Activated CD4-positive, alpha-beta memory T cell treated with anti-CD3 and anti-CD28 coated beads, Interleukin-2, amount 10 ng/mL, durations not matched to agents 7 days and 5 days (primary cell): ENCODE measurements around the gene C4orf33. TPM values are rescaled to one million over a fixed set of nuclear protein-coding genes. Genes with fewer than 3 reads are reported as not detected.
"Not testable (repeated sequence)": the region's sequence is repeated elsewhere in the genome, so short reads cannot be mapped to it uniquely, and the experiment has no call there.

Experiments
- CTCF ChIA-PET: fragments of 350-600 bp; sonication (Branson Sonifier 250); formaldehyde crosslinking; loops from one replicate; lab custom pipeline; 2021; ENCODE audit warnings: antibody characterized with exemption, inconsistent platforms; lab: Charles Lee
- POLR2A ChIA-PET: fragments of 350-600 bp; sonication (Branson Sonifier 250); formaldehyde crosslinking; loops from one replicate; lab custom pipeline; 2021; ENCODE audit warnings: antibody characterized with exemption; lab: Charles Lee
- DNase-seq: peaks from one replicate; pipeline ENCODE4 v3.0.0-alpha.2; 2020
- H3K27ac Mint-ChIP-seq: one replicate; pipeline ENCODE4 v1.8.0; 2021; ENCODE audit warnings: mild to moderate bottlenecking, mixed read lengths
- H3K27me3 Mint-ChIP-seq: one replicate; pipeline ENCODE4 v1.8.0; 2021; ENCODE audit warnings: mixed read lengths
- H3K36me3 Mint-ChIP-seq: one replicate; pipeline ENCODE4 v1.8.0; 2021; ENCODE audit warnings: low read depth, mixed read lengths
- H3K4me1 Mint-ChIP-seq: one replicate; pipeline ENCODE4 v1.8.0; 2021; ENCODE audit warnings: mixed read lengths
- H3K4me3 Mint-ChIP-seq: one replicate; pipeline ENCODE4 v1.8.0; 2021; ENCODE audit warnings: mild to moderate bottlenecking, mixed read lengths
- H3K9me3 Mint-ChIP-seq: one replicate; pipeline ENCODE4 v1.8.0; 2021; ENCODE audit warnings: mixed read lengths
- total RNA-seq, 2 experiments: library from RNA; stranded (reverse); gene quantifications; one replicate each; pipeline ENCODE4 v1.2.3, GENCODE V29; 2021

C4orf33 gene
- total RNA-seq, 2 experiments from 2014 or later, result 26.2 to 27.2 TPM

DNA sequence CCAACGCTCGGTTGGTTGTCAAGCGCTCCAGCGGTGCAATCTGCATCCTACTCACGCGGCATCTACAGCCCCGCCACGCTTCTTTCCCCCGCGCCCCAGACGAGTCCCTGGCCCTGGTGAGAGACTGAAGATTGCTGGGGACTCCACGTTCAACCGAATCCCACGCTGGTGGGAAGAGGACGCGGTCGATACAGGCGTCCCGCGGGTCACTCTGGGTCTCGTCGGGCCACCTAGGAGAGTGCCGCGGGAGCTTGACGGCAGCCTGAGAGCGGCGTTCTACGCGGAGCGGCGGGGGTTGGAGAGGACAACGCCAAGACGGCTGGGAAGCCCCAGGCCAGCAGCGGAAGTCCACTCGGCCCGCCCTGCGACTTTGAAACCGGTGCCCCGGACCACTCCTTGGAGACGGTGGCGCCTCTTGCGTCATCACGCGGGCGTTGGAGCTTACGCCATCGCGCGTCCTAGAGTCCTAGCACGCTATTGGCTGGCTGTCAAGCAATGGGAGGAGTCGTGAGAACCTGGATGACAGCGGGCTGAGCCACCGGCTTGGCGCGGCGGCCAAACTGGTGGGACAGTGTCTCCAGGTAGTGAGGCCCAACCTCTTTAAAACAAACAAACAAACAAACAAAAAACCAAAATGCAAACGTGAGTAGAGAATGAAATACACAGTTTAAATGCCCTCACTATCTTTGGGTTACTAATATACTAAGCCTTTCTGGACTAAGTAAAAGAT, 2.6 kb upstream of the C4orf33 start, which contains the start of gene SCLT1:
SCLT1 (minus strand) TSS at position 349 of the 730 bp plus-strand sequence. CDS start 436 bp downstream, outside the sequence.
- ChIA-PET POLR2A (interaction anchor here (0.8 to 7.7 kb wide), 26 partner anchors 8 to 1212 kb away, joined by 3 to 140 read pairs (median 4); partner anchors contain the start of genes ABHD18, JADE1, MFSD8 and PGRMC2), CTCF (interaction anchor here (1.0 to 2.2 kb wide), 5 partner anchors 17 to 311 kb away, joined by 3 to 16 read pairs (median 4); no protein-coding TSS in a partner anchor)
- no peaks in the 10 kb centered on the region for H3K27me3 Mint-ChIP-seq
- H3K4me3 Mint-ChIP-seq, result no peak within 1 kb of the TSS
- peaks cover 25% of the 10 kb centered on the region for H3K36me3 Mint-ChIP-seq
- peaks cover 52% of the 10 kb centered on the region for H3K4me1 Mint-ChIP-seq
- H3K9me3 Mint-ChIP-seq, result no peaks in the 10 kb centered on the region
- peak; percentile 98 for DNase-seq
- no peak within 1 kb of the TSS for H3K27ac Mint-ChIP-seq

DNA sequence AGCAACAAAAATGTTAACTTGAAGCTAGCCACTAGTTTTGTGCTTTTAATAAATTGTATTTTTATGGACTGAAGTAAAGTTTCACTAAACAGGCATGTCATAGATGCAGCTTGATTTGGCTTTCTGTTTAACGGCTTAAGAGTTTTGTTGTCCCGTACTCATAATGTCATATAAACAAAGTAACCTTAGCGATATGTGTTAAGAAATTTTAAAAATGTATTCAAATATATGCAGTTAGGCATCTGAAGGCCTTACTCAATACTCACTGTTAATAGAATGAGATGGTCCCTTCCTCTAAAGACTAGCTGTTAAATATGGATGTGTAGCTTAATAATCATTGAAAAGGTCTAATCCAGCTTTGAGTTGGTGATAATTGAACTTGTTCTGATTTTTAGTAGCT, 1.6 kb upstream of the C4orf33 start:
- Mint-ChIP-seq H3K9me3 (no peaks in the 10 kb centered on the region), H3K4me1 (peaks cover 46% of the 10 kb centered on the region), H3K4me3 (no peak overlapping the region), H3K27ac (no peak overlapping the region), H3K27me3 (no peaks in the 10 kb centered on the region), H3K36me3 (peaks cover 19% of the 10 kb centered on the region)
- ChIA-PET POLR2A (interaction anchor here (0.7 to 7.7 kb wide), 13 partner anchors 9 to 1213 kb away, joined by 3 to 140 read pairs (median 8); partner anchors contain the start of genes ABHD18, JADE1, MFSD8 and PGRMC2), CTCF (interaction anchor here (1.0 to 2.2 kb wide), 4 partner anchors 16 to 312 kb away, joined by 3 to 16 read pairs (median 4); no protein-coding TSS in a partner anchor)
- no peak for DNase-seq

DNA sequence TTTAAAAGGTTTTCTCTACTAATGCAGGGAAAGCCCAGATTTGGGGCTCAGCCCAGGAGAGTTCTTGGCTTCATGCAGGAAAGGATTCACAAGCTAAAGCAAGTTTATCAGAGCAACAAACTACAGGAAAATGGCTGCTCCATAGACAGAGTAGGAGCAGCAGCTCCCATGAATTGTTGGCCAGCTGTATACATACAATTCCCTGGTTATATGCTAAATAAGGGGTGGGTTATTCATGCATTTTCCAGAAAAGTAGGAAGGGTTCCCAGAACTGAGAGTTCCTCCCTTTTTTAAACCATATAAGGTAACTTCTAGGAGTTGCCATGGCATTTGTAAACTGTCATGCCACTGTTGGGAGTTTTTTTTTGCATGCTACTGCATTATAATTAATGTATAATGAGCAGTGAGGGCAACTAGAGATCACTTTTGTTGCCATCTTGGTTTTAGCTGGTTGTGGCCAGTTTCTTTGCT, 2.6 kb downstream of the C4orf33 start:
- Mint-ChIP-seq H3K27ac (no peak overlapping the region), H3K4me3 (no peak overlapping the region), H3K9me3 (no peaks in the 10 kb centered on the region), H3K27me3 (no peaks in the 10 kb centered on the region), H3K4me1 (peaks cover 41% of the 10 kb centered on the region), H3K36me3 (peaks cover 22% of the 10 kb centered on the region)
- DNase-seq, result no peak
- ChIA-PET CTCF (interaction anchor here (1.0 kb wide), 1 partner anchor 286 kb away, joined by 4 read pairs; no protein-coding TSS in a partner anchor), POLR2A (interaction anchor here (1.1 kb wide), 1 partner anchor 12 kb away, joined by 3 read pairs; no protein-coding TSS in a partner anchor)

DNA sequence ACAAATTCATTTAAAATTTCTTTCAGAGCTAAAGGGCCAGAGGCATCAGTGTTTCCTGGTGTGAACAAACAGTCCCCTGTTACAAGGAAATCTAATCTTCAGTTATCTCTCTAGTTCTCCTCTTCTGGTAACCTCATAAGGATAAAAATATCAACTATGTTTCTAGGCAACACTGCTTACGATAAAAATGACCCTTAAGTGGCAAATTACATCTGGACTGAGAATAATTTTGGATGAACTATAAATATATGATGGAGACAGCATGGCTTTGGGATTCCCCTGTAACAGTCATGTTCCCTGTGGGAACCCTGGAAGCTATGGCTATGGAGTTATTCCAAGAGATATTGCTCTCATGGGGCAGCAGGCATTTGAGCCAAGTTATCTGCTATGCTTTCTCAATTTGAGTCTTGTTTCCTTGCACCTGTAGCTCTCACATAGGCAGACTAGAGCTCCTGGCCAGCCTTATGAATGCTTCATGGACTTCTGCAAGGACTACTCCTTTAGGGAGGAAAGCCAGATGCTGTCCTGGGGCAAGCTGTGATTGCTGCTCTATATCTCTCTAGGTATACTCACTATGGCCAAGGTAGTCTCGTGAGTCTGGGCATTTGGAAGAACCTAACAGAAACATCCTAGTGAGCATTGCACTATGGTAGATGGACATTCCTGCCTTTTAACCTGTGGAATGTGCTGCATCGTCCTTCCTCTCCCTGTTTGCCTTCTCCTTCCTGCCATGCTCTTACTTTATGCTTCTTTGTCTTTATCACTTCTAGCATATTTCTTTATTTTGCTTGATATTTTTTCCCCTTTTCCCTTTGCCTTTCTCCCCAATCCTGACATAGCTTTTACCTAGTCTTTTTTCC, 14.2 kb downstream of the C4orf33 start:
- Mint-ChIP-seq H3K9me3 (no peaks in the 10 kb centered on the region), H3K36me3 (peaks cover 23% of the 10 kb centered on the region), H3K4me1 (no peaks in the 10 kb centered on the region), H3K4me3 (no peak overlapping the region), H3K27ac (no peak overlapping the region), H3K27me3 (no peaks in the 10 kb centered on the region)
- POLR2A ChIA-PET, result interaction anchor here (1.2 kb wide), 1 partner anchor 12 kb away, joined by 3 read pairs; no protein-coding TSS in a partner anchor
- no peak for DNase-seq
- CTCF ChIA-PET, result interaction anchor here (1.1 kb wide), 1 partner anchor 16 kb away, joined by 4 read pairs; the partner anchor contains the start of gene SCLT1

DNA sequence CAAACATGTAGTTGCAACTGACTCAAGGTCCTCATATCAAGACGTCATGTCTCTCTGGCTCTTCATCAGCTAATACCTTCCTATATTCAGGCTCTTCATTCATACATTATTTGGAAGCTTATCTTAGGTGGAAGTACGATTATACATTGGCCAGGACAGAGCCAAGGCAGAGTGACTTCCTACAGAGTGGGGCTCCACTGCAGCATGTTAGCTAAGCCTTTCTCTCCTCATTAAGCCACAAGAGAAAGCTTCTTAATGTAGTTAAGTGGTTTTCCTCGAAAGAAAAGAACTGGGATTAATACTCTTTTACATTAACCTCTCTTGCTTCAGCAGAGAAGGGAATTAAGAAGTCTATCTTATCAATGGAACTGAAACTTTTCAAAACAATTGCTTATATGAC, 15.0 kb downstream of the C4orf33 start:
- ChIA-PET CTCF (interaction anchor here (1.1 kb wide), 1 partner anchor 17 kb away, joined by 4 read pairs; the partner anchor contains the start of gene SCLT1), POLR2A (interaction anchor here (1.2 kb wide), 1 partner anchor 13 kb away, joined by 3 read pairs; no protein-coding TSS in a partner anchor)
- H3K9me3 Mint-ChIP-seq, result no peaks in the 10 kb centered on the region
- H3K4me1 Mint-ChIP-seq, result no peaks in the 10 kb centered on the region
- no peaks in the 10 kb centered on the region for H3K27me3 Mint-ChIP-seq
- peaks cover 23% of the 10 kb centered on the region for H3K36me3 Mint-ChIP-seq
- H3K27ac Mint-ChIP-seq, result no peak overlapping the region
- no peak overlapping the region for H3K4me3 Mint-ChIP-seq
- no peak for DNase-seq

DNA sequence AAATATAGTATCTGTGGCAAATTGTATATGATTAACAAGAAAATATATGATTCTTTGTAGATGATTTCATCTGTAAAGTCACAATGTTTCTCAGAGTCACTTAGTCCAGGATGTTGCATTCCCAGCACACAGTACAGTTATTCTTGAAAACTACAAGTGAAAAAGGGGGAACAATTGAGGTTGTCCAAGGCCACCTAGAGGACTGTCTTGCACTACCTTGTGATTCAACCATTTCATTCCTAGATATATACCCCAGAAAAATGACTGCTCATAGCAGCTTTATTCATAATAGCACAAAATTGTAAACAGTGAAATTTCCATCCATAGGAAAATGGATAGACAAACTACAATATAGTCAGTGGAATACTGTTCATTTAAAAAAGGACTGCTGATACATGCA, 16.0 kb downstream of the C4orf33 start:
- Mint-ChIP-seq H3K4me1 (no peaks in the 10 kb centered on the region), H3K4me3 (no peak overlapping the region), H3K27me3 (no peaks in the 10 kb centered on the region), H3K36me3 (peaks cover 23% of the 10 kb centered on the region), H3K27ac (no peak overlapping the region), H3K9me3 (no peaks in the 10 kb centered on the region)
- no peak for DNase-seq
- CTCF ChIA-PET, result interaction anchor here (1.8 kb wide), 1 partner anchor 19 kb away, joined by 3 read pairs; the partner anchor contains the start of gene SCLT1
- POLR2A ChIA-PET, result interaction anchor here (1.1 kb wide), 1 partner anchor 16 kb away, joined by 4 read pairs; the partner anchor contains the start of gene C4orf33

DNA sequence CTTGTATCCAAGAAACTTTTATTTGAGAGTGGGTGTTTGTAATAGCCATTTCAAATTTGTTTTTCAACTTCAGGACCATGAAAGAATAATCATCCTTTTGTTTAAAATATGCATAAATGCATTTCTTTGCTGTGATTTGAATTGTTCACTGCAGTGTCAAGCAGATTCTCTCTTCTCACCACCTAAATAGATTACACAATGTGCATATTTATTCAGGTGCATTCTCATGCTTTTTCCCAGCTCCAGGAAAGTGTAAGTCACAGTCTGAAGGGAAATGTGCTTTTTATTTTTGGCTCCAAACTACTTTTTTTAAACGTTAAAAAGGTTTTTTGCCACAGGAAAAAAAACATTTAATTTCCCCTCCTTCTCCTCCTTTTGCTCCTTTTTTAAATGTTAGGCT, 17.5 kb downstream of the C4orf33 start:
- ChIA-PET POLR2A (no interaction called here), CTCF (interaction anchor here (1.8 kb wide), 1 partner anchor 20 kb away, joined by 3 read pairs; the partner anchor contains the start of gene SCLT1)
- no peak for DNase-seq
- H3K36me3 Mint-ChIP-seq, result peaks cover 23% of the 10 kb centered on the region
- no peak overlapping the region for H3K4me3 Mint-ChIP-seq
- H3K27ac Mint-ChIP-seq, result no peak overlapping the region
- no peaks in the 10 kb centered on the region for H3K27me3 Mint-ChIP-seq
- no peaks in the 10 kb centered on the region for H3K4me1 Mint-ChIP-seq
- H3K9me3 Mint-ChIP-seq, result no peaks in the 10 kb centered on the region

DNA sequence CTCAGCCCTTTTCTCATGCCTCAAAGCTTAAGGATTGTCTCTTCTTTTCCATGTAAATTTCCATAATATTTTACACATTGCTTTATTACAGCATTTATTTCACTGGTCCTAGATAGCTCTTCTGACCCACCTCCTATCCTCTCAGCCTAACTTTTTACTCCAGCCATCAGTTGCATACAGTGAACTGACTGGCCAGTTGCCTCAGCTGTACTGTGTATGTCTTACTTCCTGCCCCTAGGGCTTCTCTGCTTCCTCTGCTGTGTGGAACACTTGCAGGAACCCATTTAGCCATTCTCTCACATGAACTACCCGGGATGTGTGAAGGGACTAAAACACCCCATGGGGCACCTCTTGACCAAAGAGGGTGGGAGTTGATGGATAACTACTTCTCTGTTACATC, 18.0 kb downstream of the C4orf33 start:
- Mint-ChIP-seq H3K4me1 (no peaks in the 10 kb centered on the region), H3K27me3 (no peaks in the 10 kb centered on the region), H3K27ac (no peak overlapping the region), H3K9me3 (no peaks in the 10 kb centered on the region), H3K4me3 (no peak overlapping the region), H3K36me3 (peaks cover 22% of the 10 kb centered on the region)
- no peak for DNase-seq
- POLR2A ChIA-PET, result interaction anchor here (1.2 kb wide), 1 partner anchor 20 kb away, joined by 3 read pairs; the partner anchor contains the start of gene SCLT1
- CTCF ChIA-PET, result interaction anchor here (1.8 kb wide), 1 partner anchor 21 kb away, joined by 3 read pairs; the partner anchor contains the start of gene SCLT1

DNA sequence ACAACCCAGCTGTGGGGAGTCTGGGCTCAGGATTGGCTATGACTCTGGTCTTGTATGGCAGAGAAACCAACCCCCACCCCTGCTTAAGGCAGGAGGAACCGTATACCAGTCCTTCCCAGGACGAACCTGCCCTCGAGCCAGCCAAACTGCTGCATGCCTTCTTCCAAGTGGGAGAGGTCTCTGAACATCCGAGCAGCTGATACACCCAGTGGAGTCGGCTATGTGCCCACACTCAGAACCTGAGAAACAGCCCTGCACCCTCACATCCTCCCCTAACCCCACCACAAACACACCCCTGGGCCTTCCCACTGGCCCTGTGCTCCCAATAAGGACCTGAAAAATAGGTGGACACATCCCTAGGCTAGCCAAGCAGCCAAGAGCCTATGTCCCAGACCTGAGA, 21.8 kb downstream of the C4orf33 start:
- no peak for DNase-seq
- no peaks in the 10 kb centered on the region for H3K9me3 Mint-ChIP-seq
- ChIA-PET POLR2A (no interaction called here), CTCF (no interaction called here)
- H3K27me3 Mint-ChIP-seq, result peaks cover 3% of the 10 kb centered on the region
- H3K4me1 Mint-ChIP-seq, result no peaks in the 10 kb centered on the region
- no peak overlapping the region for H3K4me3 Mint-ChIP-seq
- peaks cover 4% of the 10 kb centered on the region for H3K36me3 Mint-ChIP-seq
- H3K27ac Mint-ChIP-seq, result no peak overlapping the region

DNA sequence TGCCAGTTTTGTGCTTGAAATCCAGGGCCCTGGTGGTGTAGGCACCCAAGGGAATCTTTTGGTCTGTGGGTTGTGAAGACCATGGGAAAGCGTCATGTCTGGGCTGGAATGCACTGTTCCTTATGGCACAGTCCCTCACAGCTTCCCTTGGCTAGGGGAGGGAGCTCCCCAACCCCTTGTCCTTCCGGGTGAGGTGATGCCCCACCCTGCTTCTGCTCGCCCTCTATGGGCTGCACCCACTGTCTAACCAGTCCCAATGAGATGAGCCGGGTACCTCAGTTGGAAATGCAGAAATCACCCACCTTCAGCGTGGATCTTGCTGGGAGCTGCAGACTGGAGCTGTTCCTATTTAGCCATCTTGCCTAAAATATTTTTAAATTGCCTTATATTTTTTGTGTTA, 30.7 kb downstream of the C4orf33 start:
- CTCF ChIA-PET, H3K36me3 Mint-ChIP-seq: not testable (repeated sequence)

DNA sequence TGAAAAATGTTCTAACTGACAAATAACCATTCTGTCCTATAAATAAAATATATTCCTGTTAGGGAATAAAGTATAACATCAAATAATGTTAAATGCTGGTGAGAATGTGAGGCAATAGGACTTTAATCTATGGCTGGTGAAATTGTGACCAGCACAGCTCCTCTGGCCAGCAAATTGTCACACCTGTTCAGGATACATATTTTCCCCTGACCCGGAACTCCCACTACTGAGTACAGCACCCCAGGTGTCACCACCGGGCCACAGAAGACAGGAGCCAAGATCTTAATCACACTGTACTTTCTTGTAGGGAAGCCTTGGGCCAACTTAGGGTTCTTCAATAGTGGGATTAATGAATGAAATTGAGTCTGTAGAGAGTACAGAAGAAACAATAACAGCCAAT, 33.2 kb downstream of the C4orf33 start:
- Mint-ChIP-seq H3K27me3 (no peaks in the 10 kb centered on the region), H3K36me3 (no peaks in the 10 kb centered on the region), H3K9me3 (peaks cover 4% of the 10 kb centered on the region), H3K4me3 (no peak overlapping the region), H3K27ac (no peak overlapping the region), H3K4me1 (no peaks in the 10 kb centered on the region)
- CTCF ChIA-PET, result no interaction called here
- DNase-seq, result no peak
- POLR2A ChIA-PET, result no interaction called here

More for the DNA sequence above, 30.7 kb downstream of the C4orf33 start:
- H3K4me1 Mint-ChIP-seq, H3K4me3 Mint-ChIP-seq, H3K27me3 Mint-ChIP-seq, DNase-seq, H3K27ac Mint-ChIP-seq, H3K9me3 Mint-ChIP-seq, POLR2A ChIA-PET: not testable (repeated sequence)

DNA sequence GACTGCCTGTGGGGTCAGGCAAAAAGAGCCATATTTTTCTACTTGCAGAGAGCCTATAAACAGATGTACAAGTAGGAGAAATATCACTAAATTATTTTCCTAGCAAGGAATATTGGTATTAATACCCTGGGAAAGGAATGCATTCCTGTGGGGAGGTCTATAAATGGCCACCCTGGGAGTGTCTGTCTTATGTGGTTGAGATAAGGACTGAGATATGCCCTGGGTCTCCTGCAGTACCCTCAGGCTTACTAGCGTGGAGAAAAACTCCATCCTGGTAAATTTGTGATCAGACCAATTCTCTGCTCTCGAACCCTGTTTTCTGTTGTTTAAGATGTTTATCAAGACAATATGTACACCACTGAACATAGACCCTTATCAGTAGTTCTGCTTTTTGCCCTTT, 35.4 kb downstream of the C4orf33 start:
- Mint-ChIP-seq H3K27ac (no peak overlapping the region), H3K9me3 (peaks cover 4% of the 10 kb centered on the region), H3K36me3 (no peaks in the 10 kb centered on the region), H3K4me1 (no peaks in the 10 kb centered on the region), H3K27me3 (no peaks in the 10 kb centered on the region), H3K4me3 (no peak overlapping the region)
- DNase-seq, result no peak
- ChIA-PET CTCF (no interaction called here), POLR2A (no interaction called here)
